ENCODE data around the gene CDH4.

- no peak for TF ChIP-seq EZH2 (IDR thresholded peaks at IDR 0.05; ENCODE audit: low read length)
- TF ChIP-seq CTCF (optimal IDR thresholded peaks at IDR 0.05 in 1 of 3, IDR thresholded peaks at IDR 0.05 in 1 of 3, conservative IDR thresholded peaks at IDR 0.05 in 1 of 3; ENCODE audit: extremely low read depth in 1 of 3, insufficient read depth in 2 of 3, low read length in 3 of 3), result no peak
Observed at GRCh38 chr20:61364147-61364546, 112.1 kb downstream of the CDH4 start.

All from keratinocyte (primary cell).